AG04450 (cell line): Measurements from ENCODE around the gene TLE3. TPM values are rescaled to one million over a fixed set of nuclear protein-coding genes. Genes with fewer than 3 reads are reported as not detected.

Experiments
- CTCF ChIA-PET: fragments of 300-600, 350-600 bp; formaldehyde crosslinking; extraction: SDS; loops from one replicate; lab custom pipeline; 2022; ENCODE audit warnings: antibody characterized with exemption, inconsistent platforms; lab: Charles Lee
- POLR2A ChIA-PET: fragments of 350-600 bp; formaldehyde crosslinking; extraction: SDS; loops from one replicate; lab custom pipeline; 2021; ENCODE audit warnings: antibody characterized with exemption, inconsistent platforms; lab: Yijun Ruan, JAX
- DNase-seq: peaks from one replicate; pipeline ENCODE4 v3.0.0-alpha.2; 2011; ENCODE audit warnings: low read depth, low spot score
- H3K27ac ChIP-seq: one replicate; pipeline ENCODE4 v1.5.1; 2012; ENCODE audit warnings: low read depth, low read length, control low read depth
- H3K27me3 ChIP-seq: one replicate; pipeline ENCODE4 v1.6.0; 2012; ENCODE audit warnings: low read length; ENCODE audit not compliant: control insufficient read depth, insufficient read depth
- H3K4me3 ChIP-seq: 2 replicates; pipeline ENCODE4 v1.5.1; 2011; ENCODE audit warnings: mild to moderate bottlenecking, low read depth, low read length, control low read depth
- H3K9me3 ChIP-seq: 2 replicates; pipeline ENCODE4 v1.5.1; 2012; ENCODE audit warnings: low read length; ENCODE audit not compliant: control insufficient read depth, insufficient read depth
- polyA plus RNA-seq: library from polyadenylated mRNA; depleted of rRNA; stranded (reverse); fragments of >200 nt; gene quantifications from 2 replicates; pipeline ENCODE4 v1.2.3, GENCODE V29; 2011
- TF ChIP-seq, protein P1 (sequence below): IDR thresholded peaks from 2 replicates; pipeline ENCODE4 v1.5.1; 2011; ENCODE audit warnings: low read depth, low read length, control low read depth, inconsistent platforms

The TLE3 gene
- polyA plus RNA-seq, 1 experiment = 7.5 TPM

DNA sequence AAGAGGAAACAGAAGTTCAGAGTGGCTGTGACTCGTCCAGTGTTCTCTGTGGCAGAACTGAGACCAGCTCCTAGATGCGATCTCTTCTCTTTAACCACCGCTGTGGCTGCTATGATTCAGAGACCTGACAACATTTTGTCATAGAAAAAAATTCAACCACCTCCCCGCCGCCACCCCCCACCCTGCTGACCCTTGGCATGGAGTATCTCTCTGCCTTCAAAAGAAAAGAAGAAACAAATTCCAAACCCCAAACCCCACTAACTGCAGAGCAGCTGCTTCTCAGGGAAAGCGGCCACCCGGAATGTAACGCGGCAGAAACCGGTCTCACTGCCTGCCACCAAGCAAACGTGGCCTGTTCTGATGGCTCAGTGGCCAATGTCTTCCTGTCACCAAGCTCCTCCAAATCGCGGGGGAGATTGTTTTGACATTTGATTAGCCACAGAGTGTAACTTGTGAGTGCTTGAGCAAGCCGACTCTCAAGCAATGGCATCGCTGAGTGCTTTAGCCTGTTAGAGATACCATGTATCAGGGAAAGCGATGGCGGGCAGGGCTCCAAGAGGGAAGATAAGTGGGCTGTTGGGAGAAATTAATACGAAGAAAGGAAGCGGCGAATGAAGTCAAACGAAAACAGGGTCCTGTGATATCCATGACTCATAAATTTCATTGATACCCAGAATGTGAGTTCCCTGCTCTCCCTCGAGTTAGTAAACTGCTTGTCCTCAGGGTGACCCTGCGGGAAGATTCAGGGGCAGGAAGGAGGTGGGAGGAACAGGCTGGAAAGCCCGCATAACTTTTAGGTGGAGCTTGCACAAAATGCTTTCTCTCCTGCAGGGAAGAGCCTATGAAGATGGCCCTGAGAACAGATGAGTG is 44.8 kb upstream of the TLE3 start:
- Histone ChIP-seq H3K27ac (peak overlapping the region; percentile 68), H3K9me3 (no peaks in the 10 kb centered on the region), H3K4me3 (no peak overlapping the region), H3K27me3 (peaks cover 24% of the 10 kb centered on the region)
- peak; percentile 52 for DNase-seq
- TF ChIP-seq, protein P1, sequence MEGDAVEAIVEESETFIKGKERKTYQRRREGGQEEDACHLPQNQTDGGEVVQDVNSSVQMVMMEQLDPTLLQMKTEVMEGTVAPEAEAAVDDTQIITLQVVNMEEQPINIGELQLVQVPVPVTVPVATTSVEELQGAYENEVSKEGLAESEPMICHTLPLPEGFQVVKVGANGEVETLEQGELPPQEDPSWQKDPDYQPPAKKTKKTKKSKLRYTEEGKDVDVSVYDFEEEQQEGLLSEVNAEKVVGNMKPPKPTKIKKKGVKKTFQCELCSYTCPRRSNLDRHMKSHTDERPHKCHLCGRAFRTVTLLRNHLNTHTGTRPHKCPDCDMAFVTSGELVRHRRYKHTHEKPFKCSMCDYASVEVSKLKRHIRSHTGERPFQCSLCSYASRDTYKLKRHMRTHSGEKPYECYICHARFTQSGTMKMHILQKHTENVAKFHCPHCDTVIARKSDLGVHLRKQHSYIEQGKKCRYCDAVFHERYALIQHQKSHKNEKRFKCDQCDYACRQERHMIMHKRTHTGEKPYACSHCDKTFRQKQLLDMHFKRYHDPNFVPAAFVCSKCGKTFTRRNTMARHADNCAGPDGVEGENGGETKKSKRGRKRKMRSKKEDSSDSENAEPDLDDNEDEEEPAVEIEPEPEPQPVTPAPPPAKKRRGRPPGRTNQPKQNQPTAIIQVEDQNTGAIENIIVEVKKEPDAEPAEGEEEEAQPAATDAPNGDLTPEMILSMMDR = no peak
- POLR2A ChIA-PET = interaction anchor here (0.7 kb wide), 3 partner anchors 43 to 709 kb away, joined by 4 to 7 read pairs (median 5); no protein-coding TSS in a partner anchor
- CTCF ChIA-PET = no interaction called here

DNA sequence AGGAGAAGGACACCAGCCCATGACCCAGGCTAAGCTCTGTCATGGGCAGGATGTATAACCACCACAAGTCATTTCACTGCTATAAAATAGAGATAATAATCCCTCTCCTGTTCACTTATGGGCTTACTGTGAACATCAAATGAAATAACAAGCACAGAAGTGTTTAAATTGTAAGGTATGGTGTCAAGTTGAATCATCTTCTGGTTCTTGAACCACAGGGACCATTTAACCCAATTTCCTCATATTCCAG is 44.3 kb upstream of the TLE3 start:
- TF ChIP-seq, protein P1 = no peak
- POLR2A ChIA-PET = interaction anchor here (0.7 kb wide), 1 partner anchor 42 kb away, joined by 4 read pairs; no protein-coding TSS in a partner anchor
- CTCF ChIA-PET = interaction anchor here (0.9 kb wide), 1 partner anchor 325 kb away, joined by 3 read pairs; no protein-coding TSS in a partner anchor
- H3K9me3 ChIP-seq = no peaks in the 10 kb centered on the region
- no peak overlapping the region for H3K27ac ChIP-seq
- peaks cover 24% of the 10 kb centered on the region for H3K27me3 ChIP-seq
- no peak overlapping the region for H3K4me3 ChIP-seq
- no peak for DNase-seq

DNA sequence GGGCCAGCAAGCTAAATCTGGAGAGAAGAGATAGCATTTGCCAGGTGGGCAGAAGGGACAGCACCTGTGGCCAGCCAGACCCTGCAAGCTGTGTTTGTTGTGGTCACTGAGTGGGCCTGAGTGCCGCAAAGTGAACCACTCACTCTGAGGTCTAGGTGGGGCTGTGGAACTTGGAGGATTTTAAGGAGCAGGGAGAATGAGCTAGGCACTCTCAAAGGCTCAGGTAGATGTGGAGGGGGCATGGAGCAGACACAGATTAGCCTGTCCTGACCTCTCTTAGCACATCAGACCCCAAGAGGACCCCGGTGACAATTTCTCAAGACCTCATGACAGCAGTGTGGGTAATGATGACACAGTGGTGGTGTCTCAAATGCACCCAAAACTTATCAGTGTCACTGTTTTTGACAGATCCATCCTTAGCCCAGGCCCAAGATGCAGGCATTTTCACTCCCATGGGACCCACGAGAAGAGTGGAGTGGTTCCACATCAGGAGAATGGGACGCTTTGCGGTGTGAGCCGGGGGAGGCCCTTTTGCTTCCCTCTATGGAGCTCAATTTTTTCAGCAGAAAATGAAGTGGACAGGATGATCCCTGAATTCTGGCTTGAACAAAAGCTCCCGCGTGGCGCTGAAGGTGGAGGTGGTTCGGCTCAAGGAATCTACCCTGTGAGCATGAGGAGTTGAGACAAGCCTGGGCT is 43.8 kb upstream of the TLE3 start:
- Histone ChIP-seq H3K27me3 (peaks cover 24% of the 10 kb centered on the region), H3K4me3 (peak overlapping the region; percentile 22), H3K9me3 (no peaks in the 10 kb centered on the region), H3K27ac (no peak overlapping the region)
- TF ChIP-seq, protein P1 = no peak
- POLR2A ChIA-PET = interaction anchor here (0.7 kb wide), 1 partner anchor 42 kb away, joined by 4 read pairs; no protein-coding TSS in a partner anchor
- CTCF ChIA-PET = interaction anchor here (0.9 kb wide), 1 partner anchor 326 kb away, joined by 3 read pairs; no protein-coding TSS in a partner anchor
- DNase-seq = no peak

DNA sequence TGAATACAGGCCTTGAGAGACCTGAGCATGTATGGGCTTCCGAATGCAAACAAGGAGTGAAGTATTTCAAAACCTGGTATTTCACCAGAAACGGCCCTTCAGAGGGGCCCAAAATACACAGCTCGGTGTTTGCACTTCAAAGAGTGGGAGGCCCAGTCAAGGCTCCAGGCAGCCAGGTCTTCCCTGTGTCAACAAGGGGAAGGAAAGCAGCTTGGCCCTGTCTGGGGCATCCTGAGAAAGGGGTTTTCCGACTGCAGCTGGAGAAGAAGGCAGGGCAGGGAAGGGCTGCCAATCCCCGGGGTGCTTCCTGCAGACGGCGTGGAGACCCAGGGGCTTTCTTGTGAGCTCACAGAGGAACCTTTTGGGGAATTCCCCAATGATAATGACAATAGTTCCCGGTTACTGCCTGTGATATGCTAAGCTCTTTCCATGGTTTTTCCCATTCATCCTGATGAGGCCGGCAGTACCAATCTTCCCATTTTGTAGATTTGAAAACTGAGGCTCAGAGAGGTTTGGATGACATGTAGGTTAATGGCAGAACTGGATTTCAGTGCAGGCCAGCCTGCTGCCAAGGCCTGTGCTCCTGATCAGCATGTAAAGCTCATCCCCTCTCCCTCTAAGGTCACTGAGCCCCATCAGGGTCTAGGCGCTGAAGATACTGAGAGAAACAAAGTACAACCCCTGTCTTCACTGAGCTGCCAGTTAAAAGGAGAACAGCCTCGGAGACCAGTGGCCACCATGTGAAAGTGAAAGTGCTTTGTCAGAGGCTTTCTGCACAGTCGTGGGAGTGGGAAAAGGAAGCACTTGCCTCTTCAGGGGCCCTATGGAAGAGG is 43.0 kb upstream of the TLE3 start:
- ChIA-PET POLR2A (interaction anchor here (0.9 kb wide), 1 partner anchor 41 kb away, joined by 3 read pairs; no protein-coding TSS in a partner anchor), CTCF (interaction anchor here (0.9 kb wide), 1 partner anchor 326 kb away, joined by 3 read pairs; no protein-coding TSS in a partner anchor)
- H3K27me3 ChIP-seq = peaks cover 31% of the 10 kb centered on the region
- no peaks in the 10 kb centered on the region for H3K9me3 ChIP-seq
- TF ChIP-seq, protein P1 = no peak
- H3K4me3 ChIP-seq = peak overlapping the region; percentile 22
- peak overlapping the region; percentile 21 for H3K27ac ChIP-seq
- DNase-seq = no peak
